Activated T-helper 1 cell treated with anti-CD3 and anti-CD28 coated beads, Interleukin-12 subunit alpha, Interleukin-12 subunit beta, Interleukin-2, Interleukin-4 antibody, amounts not matched to agents 30 ng/mL and 10 ng/mL and 1 ng/mL, durations not matched to agents 14 hours and 24 hours and 36 hours (primary cell): ENCODE measurements around the gene PRPF19. TPM values are rescaled to one million over a fixed set of nuclear protein-coding genes. Genes with fewer than 3 reads are reported as not detected.

ENCODE experiments used
- total RNA-seq: library from RNA; stranded (reverse); gene quantifications from 2 replicates; pipeline ENCODE4 v1.2.3, GENCODE V29; 2022

The PRPF19 gene
- total RNA-seq, 1 donor from 2014 or later: 222 TPM

Other genes with a start within 250 kb of the PRPF19 start
- gene MS4A8, start 207.0 kb downstream of the PRPF19 start, total RNA-seq: not detected in 2 replicates
- gene MS4A18, start 181.9 kb downstream of the PRPF19 start, total RNA-seq: not detected in 2 replicates
- gene MS4A15, start 149.7 kb downstream of the PRPF19 start, total RNA-seq: not detected in 2 replicates
- gene MS4A10, start 121.3 kb downstream of the PRPF19 start, total RNA-seq: not detected in 2 replicates
- gene CCDC86, start 64.5 kb downstream of the PRPF19 start, total RNA-seq: 88.2 and 92.2 TPM in 2 replicates
- gene PTGDR2, start 50.6 kb downstream of the PRPF19 start, total RNA-seq: 0.10 TPM in 2 replicates
- gene ZP1, start 39.0 kb downstream of the PRPF19 start, total RNA-seq: not detected in 2 replicates
- 138 and 143 TPM in 2 replicates for gene TMEM109, start 7.6 kb upstream of the PRPF19 start, total RNA-seq
- 2.4 and 3.2 TPM in 2 replicates for gene TMEM132A, start 17.9 kb upstream of the PRPF19 start, total RNA-seq
- 1.7 and 2.0 TPM in 2 replicates for gene SLC15A3, start 45.6 kb upstream of the PRPF19 start, total RNA-seq
- gene CD6, start 65.1 kb upstream of the PRPF19 start, total RNA-seq: 411 and 416 TPM in 2 replicates
- gene CD5, start 195.9 kb upstream of the PRPF19 start, total RNA-seq: 336 and 339 TPM in 2 replicates